Measurements from ENCODE around the gene GBP6.
"Not testable (repeated sequence)": the region's sequence is repeated elsewhere in the genome, so short reads cannot be mapped to it uniquely, and the experiment has no call there.

Gene GBP6

DNA sequence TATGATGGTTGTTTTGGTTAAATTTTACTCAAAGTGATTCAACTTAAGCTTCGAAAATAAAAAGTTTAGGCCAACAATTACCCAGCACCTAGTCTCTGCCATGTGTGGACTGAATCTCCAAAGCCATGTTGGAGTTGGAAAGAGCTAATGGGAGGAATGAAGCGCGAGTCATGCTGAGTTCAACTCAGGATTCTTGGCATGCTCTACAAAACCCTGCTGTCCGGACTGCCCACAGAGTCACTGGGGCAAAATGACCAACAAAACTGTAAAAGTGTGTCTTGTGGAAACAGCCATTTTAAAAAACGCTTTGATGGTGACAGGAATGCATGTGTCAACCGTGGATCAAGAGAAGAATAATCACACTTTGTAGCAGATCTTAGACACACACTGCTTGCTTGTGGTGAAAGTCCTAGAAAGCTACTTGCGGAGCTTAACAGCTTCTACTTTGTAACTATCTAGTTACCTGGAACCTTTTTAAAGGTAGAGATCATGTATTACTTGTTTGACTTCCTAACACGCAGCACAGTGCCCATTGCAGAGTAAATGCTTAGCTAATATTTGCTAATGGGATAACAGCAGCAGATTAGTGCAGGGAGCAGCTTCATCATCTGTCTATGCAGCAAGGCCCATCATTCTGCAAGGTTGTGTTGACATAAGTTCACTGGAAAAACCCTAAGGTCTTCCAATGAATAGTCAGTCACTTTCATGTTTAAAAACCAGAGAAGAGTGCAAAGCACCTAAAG, 7.0 kb upstream of the GBP6 start:
- peaks cover 22% of the 10 kb centered on the region for H3K36me3 Mint-ChIP-seq
- peaks cover 45% of the 10 kb centered on the region for H3K4me1 Mint-ChIP-seq

GRCh38 chr1:89358287-89358893, 5.5 kb upstream of the GBP6 start:
- H3K36me3 Mint-ChIP-seq: peaks cover 21% of the 10 kb centered on the region
- peak overlapping the region; percentile 2 for H3K4me3 Mint-ChIP-seq
- CTCF ChIA-PET: interaction anchor here (0.6 to 4.8 kb wide), 34 partner anchors 9 to 404 kb away, joined by 3 to 122 read pairs (median 6); partner anchors contain the start of genes GBP1, GBP4 and GBP5
- H3K27ac Mint-ChIP-seq: peak overlapping the region; percentile 58
- H3K9me3 Mint-ChIP-seq: peaks cover 2% of the 10 kb centered on the region
- DNase-seq: peak; percentile 90
- H3K27me3 Mint-ChIP-seq: no peaks in the 10 kb centered on the region
- H3K4me1 Mint-ChIP-seq: peaks cover 53% of the 10 kb centered on the region

More for the DNA sequence above, 7.0 kb upstream of the GBP6 start:
- H3K9me3 Mint-ChIP-seq: peaks cover 2% of the 10 kb centered on the region
- H3K27me3 Mint-ChIP-seq: no peaks in the 10 kb centered on the region
- CTCF ChIA-PET: interaction anchor here (0.9 to 4.8 kb wide), 12 partner anchors 10 to 383 kb away, joined by 3 to 122 read pairs (median 6); partner anchors contain the start of genes GBP4 and GBP5
- no peak overlapping the region for H3K4me3 Mint-ChIP-seq
- DNase-seq: no peak
- peak overlapping the region; percentile 53 for H3K27ac Mint-ChIP-seq

GRCh38 chr1:89360716-89361115, 3.1 kb upstream of the GBP6 start:
- Mint-ChIP-seq H3K4me3 (no peak overlapping the region), H3K27ac (no peak overlapping the region), H3K4me1 (peaks cover 53% of the 10 kb centered on the region), H3K36me3 (peaks cover 17% of the 10 kb centered on the region), H3K27me3 (no peaks in the 10 kb centered on the region), H3K9me3 (peaks cover 2% of the 10 kb centered on the region)
- CTCF ChIA-PET: interaction anchor here (1.6 to 4.8 kb wide), 3 partner anchors 87 to 161 kb away, joined by 4 to 122 read pairs (median 14); partner anchors contain the start of genes GBP4 and GBP5
- no peak for DNase-seq

GRCh38 chr1:89361681-89362080, 2.2 kb upstream of the GBP6 start:
- no peak overlapping the region for H3K27ac Mint-ChIP-seq
- H3K27me3 Mint-ChIP-seq: no peaks in the 10 kb centered on the region
- H3K4me3 Mint-ChIP-seq: no peak overlapping the region
- peaks cover 45% of the 10 kb centered on the region for H3K4me1 Mint-ChIP-seq
- CTCF ChIA-PET: interaction anchor here (1.0 to 2.8 kb wide), 7 partner anchors 51 to 364 kb away, joined by 3 to 14 read pairs (median 4); partner anchors contain the start of genes GBP4 and GBP5
- peaks cover under 1% of the 10 kb centered on the region for H3K9me3 Mint-ChIP-seq
- H3K36me3 Mint-ChIP-seq: peaks cover 11% of the 10 kb centered on the region
- no peak for DNase-seq

DNA sequence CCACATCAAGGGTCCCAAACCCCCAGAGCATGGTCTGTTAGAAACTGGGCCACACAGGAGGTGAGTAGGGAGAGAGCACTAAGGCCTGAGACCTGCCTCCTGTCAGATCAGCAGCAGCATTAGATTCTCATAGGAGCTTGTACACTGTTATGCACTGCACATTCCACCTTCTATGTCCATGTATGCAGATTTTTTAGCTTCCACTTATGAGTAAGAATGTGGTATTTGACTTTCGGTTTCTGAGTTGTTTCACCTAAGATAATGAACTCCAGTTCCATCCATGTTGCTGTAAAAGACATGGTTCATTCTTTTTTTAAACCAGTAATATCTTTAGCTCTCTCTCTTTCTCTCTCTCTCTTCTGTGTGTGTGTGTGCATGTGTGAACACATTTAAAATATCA, 663 bp upstream of the GBP6 start:
- CTCF ChIA-PET: interaction anchor here (1.0 to 3.0 kb wide), 9 partner anchors 13 to 390 kb away, joined by 3 to 14 read pairs (median 4); partner anchors contain the start of gene GBP5
- Mint-ChIP-seq H3K4me3 (peak overlapping the region; percentile 14), H3K4me1 (peaks cover 30% of the 10 kb centered on the region), H3K36me3 (peaks cover 2% of the 10 kb centered on the region), H3K9me3 (no peaks in the 10 kb centered on the region), H3K27ac (peak overlapping the region; percentile 77), H3K27me3 (no peaks in the 10 kb centered on the region)
- DNase-seq: peak; percentile 26

DNA sequence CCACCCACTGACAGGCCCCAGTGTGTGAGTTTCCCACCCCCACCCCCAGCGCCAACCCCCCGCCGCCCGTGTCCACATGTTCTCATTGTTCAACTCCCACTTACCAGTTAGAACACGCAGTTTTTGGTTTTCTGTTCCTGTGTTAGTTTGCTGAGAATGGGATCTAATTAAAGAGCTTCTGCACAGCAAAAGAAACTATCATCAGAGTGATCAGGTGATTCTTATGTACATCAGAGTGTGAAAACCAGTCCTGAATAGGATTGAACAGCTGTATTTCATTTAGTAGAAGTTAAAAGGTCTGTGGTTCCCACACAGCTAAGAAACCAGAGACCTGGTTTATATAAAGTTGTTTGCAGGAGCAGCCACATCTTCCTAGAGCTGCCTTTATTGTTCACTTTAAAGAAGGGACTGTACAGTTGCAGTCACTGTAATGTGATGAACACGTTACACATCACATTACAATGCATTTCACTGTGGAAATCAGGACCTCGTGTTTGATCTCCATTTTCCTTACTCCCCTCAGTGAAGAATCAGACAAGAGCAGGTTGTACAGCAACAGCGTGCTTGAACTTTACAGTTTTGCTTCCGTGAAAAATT, 1.2 kb downstream of the GBP6 start:
- DNase-seq: no peak
- no peaks in the 10 kb centered on the region for H3K9me3 Mint-ChIP-seq
- peaks cover 22% of the 10 kb centered on the region for H3K4me1 Mint-ChIP-seq

DNA sequence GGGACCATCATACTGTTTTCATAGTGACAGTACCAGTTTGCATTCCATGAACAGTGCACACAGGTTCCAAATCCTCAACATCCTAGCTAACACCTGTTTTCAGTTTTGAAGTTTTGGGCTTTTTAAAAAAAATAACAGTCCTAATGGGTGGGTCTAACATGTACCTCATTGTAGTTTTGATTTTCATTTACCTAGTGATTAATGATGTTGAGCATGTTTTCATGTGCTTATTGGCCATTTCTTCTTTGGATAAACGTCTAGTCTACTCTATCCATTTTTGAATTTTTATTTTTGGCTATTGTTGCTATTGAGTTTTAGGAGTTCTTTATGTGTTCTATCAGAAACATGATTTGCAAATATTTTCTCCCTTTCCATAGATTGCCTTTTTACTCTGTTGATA, 3.4 kb downstream of the GBP6 start:
- Mint-ChIP-seq H3K4me3 (no peak overlapping the region), H3K27ac (no peak overlapping the region), H3K27me3 (peaks cover 12% of the 10 kb centered on the region), H3K36me3 (peaks cover 4% of the 10 kb centered on the region), H3K9me3 (peaks cover 3% of the 10 kb centered on the region), H3K4me1 (peaks cover 20% of the 10 kb centered on the region)
- no peak for DNase-seq
- CTCF ChIA-PET: interaction anchor here (1.0 to 1.4 kb wide), 2 partner anchors 9 to 282 kb away, joined by 3 to 5 read pairs; no protein-coding TSS in a partner anchor

More for the DNA sequence above, 1.2 kb downstream of the GBP6 start:
- Mint-ChIP-seq H3K36me3 (peaks cover 4% of the 10 kb centered on the region), H3K4me3 (no peak overlapping the region), H3K27ac (no peak overlapping the region), H3K27me3 (peaks cover 10% of the 10 kb centered on the region)
- CTCF ChIA-PET: interaction anchor here (0.7 to 3.0 kb wide), 2 partner anchors 10 to 90 kb away, joined by 3 to 13 read pairs; no protein-coding TSS in a partner anchor

DNA sequence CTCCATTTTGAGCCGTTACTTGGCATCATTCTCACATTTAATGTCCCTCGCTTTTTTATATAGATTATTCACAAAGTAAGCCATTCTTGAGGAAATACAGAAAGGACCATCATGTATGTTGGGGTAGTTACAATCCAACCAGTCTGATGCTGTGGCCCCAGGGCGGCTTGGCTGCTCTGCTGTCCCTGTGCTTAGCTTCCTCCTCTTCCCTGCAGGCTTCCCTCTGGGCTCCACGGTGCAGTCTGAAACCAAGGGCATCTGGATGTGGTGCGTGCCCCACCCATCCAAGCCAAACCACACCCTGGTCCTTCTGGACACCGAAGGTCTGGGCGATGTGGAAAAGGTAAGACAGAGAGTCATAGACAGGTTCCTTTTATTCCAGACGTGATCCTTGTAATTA, 5.5 kb downstream of the GBP6 start:
- H3K27ac Mint-ChIP-seq: no peak overlapping the region
- H3K9me3 Mint-ChIP-seq: peaks cover 5% of the 10 kb centered on the region
- H3K4me3 Mint-ChIP-seq: no peak overlapping the region
- CTCF ChIA-PET: no interaction called here
- peaks cover 12% of the 10 kb centered on the region for H3K27me3 Mint-ChIP-seq
- DNase-seq: no peak
- H3K36me3 Mint-ChIP-seq: peaks cover 2% of the 10 kb centered on the region
- peaks cover 2% of the 10 kb centered on the region for H3K4me1 Mint-ChIP-seq

- H3K27me3 Mint-ChIP-seq, H3K27ac Mint-ChIP-seq, H3K4me3 Mint-ChIP-seq, CTCF ChIA-PET, H3K36me3 Mint-ChIP-seq, H3K4me1 Mint-ChIP-seq, H3K9me3 Mint-ChIP-seq, DNase-seq: not testable (repeated sequence)
Observed at GRCh38 chr1:89373810-89374209, 10.0 kb downstream of the GBP6 start.

- CTCF ChIA-PET: no interaction called here
- H3K4me3 Mint-ChIP-seq: no peak overlapping the region
- peaks cover 2% of the 10 kb centered on the region for H3K4me1 Mint-ChIP-seq
- H3K27me3 Mint-ChIP-seq: no peaks in the 10 kb centered on the region
- H3K27ac Mint-ChIP-seq: no peak overlapping the region
- H3K9me3 Mint-ChIP-seq: peaks cover 4% of the 10 kb centered on the region
- no peak for DNase-seq
- H3K36me3 Mint-ChIP-seq: no peaks in the 10 kb centered on the region
Observed at GRCh38 chr1:89378001-89378400, 14.1 kb downstream of the GBP6 start.

DNA sequence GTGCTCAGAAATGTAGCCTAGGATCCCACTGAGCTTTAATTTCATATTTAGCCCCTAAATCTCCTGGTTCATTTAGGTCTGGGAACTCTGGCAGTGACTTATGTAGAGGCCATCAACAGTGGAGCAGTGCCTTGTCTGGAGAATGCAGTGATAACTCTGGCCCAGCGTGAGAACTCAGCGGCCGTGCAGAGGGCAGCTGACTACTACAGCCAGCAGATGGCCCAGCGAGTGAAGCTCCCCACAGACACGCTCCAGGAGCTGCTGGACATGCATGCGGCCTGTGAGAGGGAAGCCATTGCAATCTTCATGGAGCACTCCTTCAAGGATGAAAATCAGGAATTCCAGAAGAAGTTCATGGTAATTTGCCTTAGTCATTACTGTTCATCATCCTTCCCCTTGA, 17.8 kb downstream of the GBP6 start:
- Mint-ChIP-seq H3K4me1 (peaks cover 2% of the 10 kb centered on the region), H3K27me3 (no peaks in the 10 kb centered on the region), H3K4me3 (no peak overlapping the region), H3K9me3 (no peaks in the 10 kb centered on the region), H3K27ac (no peak overlapping the region), H3K36me3 (no peaks in the 10 kb centered on the region)
- CTCF ChIA-PET: no interaction called here
- no peak for DNase-seq

DNA sequence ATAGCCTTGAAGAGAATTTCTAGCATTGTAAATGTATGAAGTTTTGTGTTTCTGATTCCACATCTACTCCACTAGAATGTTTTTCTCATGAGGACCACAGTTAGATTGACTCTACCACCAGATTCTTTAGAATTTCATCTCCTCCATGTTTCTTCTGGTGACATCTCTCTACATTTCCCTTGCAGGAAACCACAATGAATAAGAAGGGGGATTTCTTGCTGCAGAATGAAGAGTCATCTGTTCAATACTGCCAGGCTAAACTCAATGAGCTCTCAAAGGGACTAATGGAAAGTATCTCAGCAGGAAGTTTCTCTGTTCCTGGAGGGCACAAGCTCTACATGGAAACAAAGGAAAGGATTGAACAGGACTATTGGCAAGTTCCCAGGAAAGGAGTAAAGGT, 18.6 kb downstream of the GBP6 start:
- Mint-ChIP-seq H3K4me3 (no peak overlapping the region), H3K4me1 (peaks cover 2% of the 10 kb centered on the region), H3K9me3 (no peaks in the 10 kb centered on the region), H3K27me3 (no peaks in the 10 kb centered on the region), H3K27ac (no peak overlapping the region), H3K36me3 (no peaks in the 10 kb centered on the region)
- DNase-seq: no peak
- CTCF ChIA-PET: no interaction called here

DNA sequence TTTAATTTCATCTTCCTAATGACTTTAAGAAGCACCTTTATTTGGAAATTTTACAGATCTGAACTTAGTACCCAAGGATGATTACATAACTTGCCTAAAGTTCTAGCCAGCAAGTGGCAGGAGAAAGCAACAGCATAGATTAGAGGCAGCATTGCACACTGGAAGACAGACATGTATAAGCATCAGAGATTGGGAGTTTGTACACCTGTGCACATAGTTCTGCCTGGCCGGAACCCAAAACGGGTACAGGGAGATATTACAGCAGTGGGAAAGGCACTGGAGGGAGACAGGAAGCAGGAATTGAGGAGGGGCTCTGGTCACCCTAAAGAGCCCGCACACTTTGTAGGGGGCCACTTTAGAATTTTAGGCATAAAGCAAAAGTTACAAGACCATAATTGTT, 19.3 kb downstream of the GBP6 start:
- no peaks in the 10 kb centered on the region for H3K9me3 Mint-ChIP-seq
- H3K4me3 Mint-ChIP-seq: no peak overlapping the region
- H3K27ac Mint-ChIP-seq: no peak overlapping the region
- CTCF ChIA-PET: interaction anchor here (0.7 kb wide), 1 partner anchor 25 kb away, joined by 3 read pairs; no protein-coding TSS in a partner anchor
- no peaks in the 10 kb centered on the region for H3K36me3 Mint-ChIP-seq
- no peaks in the 10 kb centered on the region for H3K27me3 Mint-ChIP-seq
- no peak for DNase-seq
- no peaks in the 10 kb centered on the region for H3K4me1 Mint-ChIP-seq

DNA sequence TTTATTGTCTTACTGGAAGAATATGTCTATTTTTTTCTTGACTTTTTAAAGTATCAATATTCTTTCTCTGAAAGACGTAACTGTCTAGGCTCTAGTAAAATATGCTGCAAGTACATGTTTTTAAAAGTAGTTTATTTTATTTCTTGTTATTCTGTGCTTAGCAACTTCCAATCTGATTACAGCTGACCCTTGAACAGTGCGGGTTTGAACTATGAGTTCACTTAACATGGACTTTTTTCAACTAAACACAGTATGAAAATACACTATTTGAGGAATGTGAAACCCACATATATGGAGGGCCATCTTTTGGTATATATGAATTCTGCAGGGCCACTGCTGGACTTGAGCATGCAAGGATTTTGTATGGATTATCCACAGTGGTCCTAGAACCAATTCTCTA, 26.8 kb downstream of the GBP6 start:
- Mint-ChIP-seq H3K4me1 (no peaks in the 10 kb centered on the region), H3K9me3 (peaks cover 10% of the 10 kb centered on the region), H3K4me3 (no peak overlapping the region), H3K36me3 (peaks cover 3% of the 10 kb centered on the region), H3K27me3 (peaks cover 11% of the 10 kb centered on the region), H3K27ac (no peak overlapping the region)
- CTCF ChIA-PET: no interaction called here
- no peak for DNase-seq
